KMS-11 (cell line): Measurements from ENCODE around the gene EXOSC6.
"Not testable (repeated sequence)": the region's sequence is repeated elsewhere in the genome, so short reads cannot be mapped to it uniquely, and the experiment has no call there.

Experiments
- H2AFZ ChIP-seq: fragments of 200-600 bp; sonication (generic); 2 replicates; pipeline ENCODE4 v1.6.1; 2016; ENCODE audit warnings: antibody characterized with exemption, mixed run types, low read depth
- H3K27ac ChIP-seq: fragments of 200-600 bp; sonication (generic); 2 replicates; pipeline ENCODE4 v1.6.1; 2016; ENCODE audit warnings: mild to moderate bottlenecking, mixed run types
- H3K27me3 ChIP-seq: fragments of 200-600 bp; sonication (generic); 2 replicates; pipeline ENCODE4 v1.6.1; 2017; ENCODE audit warnings: mild to moderate bottlenecking, low read depth, mixed run types, moderate library complexity; ENCODE audit not compliant: insufficient read depth
- H3K36me3 ChIP-seq: fragments of 200-600 bp; sonication (generic); 2 replicates; pipeline ENCODE4 v1.6.1; 2017; ENCODE audit warnings: mild to moderate bottlenecking, mixed run types; ENCODE audit not compliant: insufficient read depth
- H3K4me1 ChIP-seq: fragments of 200-600 bp; sonication (generic); 2 replicates; pipeline ENCODE4 v1.6.1; 2016; ENCODE audit warnings: mild to moderate bottlenecking, low read depth, mixed run types; ENCODE audit not compliant: poor library complexity, severe bottlenecking
- H3K4me2 ChIP-seq: fragments of 200-600 bp; sonication (generic); 2 replicates; pipeline ENCODE4 v1.7.0; 2016; ENCODE audit warnings: mild to moderate bottlenecking, mixed run types
- H3K4me3 ChIP-seq: fragments of 200-600 bp; sonication (generic); IDR thresholded peaks from 2 replicates; pipeline ENCODE4 v1.6.1; 2017; ENCODE audit warnings: low read depth, low read length, mixed read lengths; ENCODE audit not compliant: insufficient read depth
- H3K79me2 ChIP-seq: fragments of 200-600 bp; sonication (generic); 2 replicates; pipeline ENCODE4 v1.6.1; 2016; ENCODE audit warnings: low read depth, mixed run types; ENCODE audit not compliant: insufficient read depth
- H3K9ac ChIP-seq: fragments of 200-600 bp; sonication (generic); 2 replicates; pipeline ENCODE4 v1.6.1; 2016; ENCODE audit warnings: mild to moderate bottlenecking, mixed run types
- H4K20me1 ChIP-seq: fragments of 200-600 bp; sonication (generic); 2 replicates; pipeline ENCODE4 v1.6.1; 2016; ENCODE audit warnings: mild to moderate bottlenecking, mixed run types; ENCODE audit not compliant: insufficient read depth
- CTCF ChIP-seq: fragments of 200-600 bp; sonication (generic); conservative IDR thresholded peaks from 2 replicates; pipeline ENCODE4 v1.6.1; 2017; ENCODE audit warnings: low read depth, mild to moderate bottlenecking, antibody characterized with exemption, low read length, moderate library complexity, mixed read lengths

EXOSC6 gene

DNA sequence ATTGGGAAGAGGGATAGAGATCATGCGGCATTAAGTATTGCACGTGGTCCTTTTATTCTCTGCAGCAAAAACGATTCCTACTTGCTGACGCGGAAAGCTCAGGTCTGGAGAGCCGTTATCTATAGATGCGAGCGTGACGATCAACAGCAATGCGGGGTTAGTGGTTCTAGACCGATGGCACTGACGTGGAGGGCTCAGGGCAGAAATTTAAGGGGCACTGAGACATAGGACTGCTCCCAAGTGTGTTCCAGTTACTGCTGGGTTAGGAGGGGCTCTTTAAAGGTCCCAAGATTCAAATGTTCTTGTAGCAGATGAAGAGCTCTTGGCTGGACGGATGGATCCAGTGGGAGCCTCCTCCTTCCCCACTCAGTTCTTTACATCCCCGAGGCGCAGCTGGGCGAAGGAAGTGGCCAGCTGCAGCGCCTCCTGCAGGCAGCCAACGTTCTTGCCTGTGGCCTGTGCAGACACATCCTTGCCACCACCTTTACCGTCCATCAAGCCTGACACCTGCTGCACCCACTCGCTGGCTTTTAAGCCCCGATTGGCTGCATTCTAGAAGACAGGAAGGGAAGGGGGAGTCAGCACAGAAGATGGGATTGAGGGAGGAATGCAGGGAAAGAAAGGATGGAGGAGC, 732 bp upstream of the EXOSC6 start:
- peaks cover 55% of the 10 kb centered on the region for H3K4me1 ChIP-seq
- H3K4me3 ChIP-seq = no peak overlapping the region
- no peak overlapping the region for H2AFZ ChIP-seq
- peaks cover 16% of the 10 kb centered on the region for H4K20me1 ChIP-seq
- no peak overlapping the region for H3K27ac ChIP-seq
- TF ChIP-seq CTCF = no peak
- no peaks in the 10 kb centered on the region for H3K27me3 ChIP-seq
- H3K4me2 ChIP-seq = no peak overlapping the region
- H3K36me3 ChIP-seq = no peaks in the 10 kb centered on the region; the same call in 1 of the 2 replicates
- H3K9ac ChIP-seq = no peak overlapping the region
- H3K79me2 ChIP-seq = peaks cover 36% of the 10 kb centered on the region

DNA sequence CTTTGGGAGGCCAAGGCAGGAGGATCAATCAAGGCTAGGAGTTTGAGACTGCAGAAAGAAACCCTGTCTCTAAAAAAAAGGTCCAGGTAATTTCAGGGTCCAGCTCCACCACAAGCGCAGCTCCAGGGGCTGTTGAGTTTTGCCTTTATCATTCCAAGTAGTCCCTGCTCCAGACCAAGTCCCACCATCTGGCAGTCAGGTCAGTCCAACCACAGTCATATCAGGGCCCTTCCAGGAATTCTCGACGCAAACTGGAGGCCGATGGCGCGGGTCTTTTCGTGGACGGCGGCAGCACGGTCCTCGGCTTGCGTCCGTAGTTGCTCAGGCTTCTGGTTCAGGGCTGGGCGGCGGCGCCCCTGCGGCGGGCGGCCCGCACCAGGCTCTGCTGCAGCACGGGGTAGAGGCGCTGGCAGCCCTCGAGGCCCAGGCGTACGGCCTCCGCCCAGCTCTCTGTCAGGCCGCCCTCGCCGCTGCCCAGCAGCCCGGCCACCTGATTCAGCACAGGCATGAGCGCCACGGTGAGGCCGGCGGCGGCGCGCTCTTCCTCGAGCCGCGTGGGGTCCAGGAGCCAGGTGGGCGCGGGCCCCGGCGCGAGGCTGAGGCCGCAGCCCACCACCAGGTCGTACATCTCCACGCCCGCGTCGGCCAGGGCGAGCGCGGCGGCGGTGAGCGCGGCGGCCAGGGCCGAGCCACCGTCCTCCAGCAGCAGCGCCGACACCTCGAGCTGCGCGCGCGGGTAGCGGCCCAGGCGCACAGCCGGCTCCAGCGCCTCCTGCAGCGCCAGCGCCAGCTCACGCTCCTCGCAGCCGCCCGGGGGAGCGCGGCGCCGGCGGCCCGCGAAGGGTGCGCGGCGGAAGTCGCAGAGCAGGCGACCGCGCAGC, 752 bp downstream of the EXOSC6 start:
- Histone ChIP-seq H2AFZ (0 out of 2 replicates have a peak overlapping the region, but pooled peaks have one; percentile 14), H3K9ac (peak overlapping the region; percentile 61; the same call in 1 of the 2 replicates), H3K4me2 (peak overlapping the region; percentile 88), H3K79me2 (peaks cover 39% of the 10 kb centered on the region), H4K20me1 (peaks cover 18% of the 10 kb centered on the region), H3K36me3 (no peaks in the 10 kb centered on the region), H3K4me1 (peaks cover 40% of the 10 kb centered on the region), H3K4me3 (no peak overlapping the region), H3K27ac (peak overlapping the region; percentile 62), H3K27me3 (no peaks in the 10 kb centered on the region)
- no peak for TF ChIP-seq CTCF

DNA sequence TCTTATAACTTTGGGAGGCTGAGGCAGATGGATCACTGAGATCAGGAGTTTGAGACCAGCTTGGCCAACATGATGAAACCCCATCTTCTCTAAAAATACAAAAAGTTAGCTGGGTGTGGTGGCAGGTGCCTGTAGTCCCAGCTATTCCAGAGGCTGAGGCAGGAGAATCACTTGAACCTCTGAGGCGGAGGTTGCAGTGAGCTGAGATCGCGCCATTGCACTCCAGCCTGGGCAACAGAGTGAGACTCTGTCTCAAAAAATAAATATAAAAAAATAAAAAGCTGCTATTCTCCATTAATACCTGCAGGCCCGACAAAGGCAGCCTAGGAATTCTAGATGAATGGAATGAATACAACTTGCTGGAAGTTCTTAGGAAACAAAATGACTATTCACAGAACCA, 2.0 kb downstream of the EXOSC6 start:
- not testable (repeated sequence) for H3K4me3 ChIP-seq, H2AFZ ChIP-seq, H3K27me3 ChIP-seq, H3K36me3 ChIP-seq, H3K9ac ChIP-seq, H3K27ac ChIP-seq
- Histone ChIP-seq H4K20me1 (peaks cover 18% of the 10 kb centered on the region), H3K79me2 (peaks cover 39% of the 10 kb centered on the region), H3K4me1 (peaks cover 27% of the 10 kb centered on the region), H3K4me2 (peak overlapping the region; percentile 88)

GRCh38 chr16:70238773-70239172, 13.0 kb downstream of the EXOSC6 start:
- H4K20me1 ChIP-seq, H3K27ac ChIP-seq, H2AFZ ChIP-seq, H3K36me3 ChIP-seq, H3K4me3 ChIP-seq, H3K27me3 ChIP-seq, H3K4me1 ChIP-seq, H3K4me2 ChIP-seq, H3K9ac ChIP-seq, H3K79me2 ChIP-seq: not testable (repeated sequence)

DNA sequence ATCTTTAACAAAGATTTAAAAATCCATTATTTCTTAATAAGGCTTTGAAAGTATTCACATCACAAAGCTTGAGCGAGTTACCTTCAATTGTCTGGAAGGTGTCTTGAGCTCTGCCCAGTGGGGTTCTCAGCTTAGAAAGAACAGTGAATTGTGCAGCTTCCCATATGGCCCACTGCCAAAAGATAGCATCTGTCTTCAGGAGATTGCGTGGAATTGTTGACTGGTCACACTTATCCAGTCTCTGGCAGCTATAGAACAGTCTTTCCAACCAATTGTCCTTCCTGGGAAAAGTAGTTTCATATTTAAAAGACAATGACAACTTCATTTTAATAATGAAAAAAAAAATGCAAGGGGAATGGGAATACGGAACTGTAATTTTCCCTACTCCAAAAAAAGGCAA, 19.9 kb downstream of the EXOSC6 start:
- H3K4me1 ChIP-seq, H3K9ac ChIP-seq, H4K20me1 ChIP-seq, H3K79me2 ChIP-seq, H3K27me3 ChIP-seq, H3K27ac ChIP-seq, H3K4me3 ChIP-seq, H2AFZ ChIP-seq, H3K36me3 ChIP-seq, H3K4me2 ChIP-seq: not testable (repeated sequence)

GRCh38 chr16:70226024-70226423, 25.7 kb downstream of the EXOSC6 start:
- not testable (repeated sequence) for H3K9ac ChIP-seq, H3K27me3 ChIP-seq, H3K36me3 ChIP-seq, H2AFZ ChIP-seq, H3K27ac ChIP-seq, H3K4me3 ChIP-seq, H4K20me1 ChIP-seq, H3K4me2 ChIP-seq, H3K79me2 ChIP-seq
- peaks cover 12% of the 10 kb centered on the region for H3K4me1 ChIP-seq

GRCh38 chr16:70225430-70225829, 26.3 kb downstream of the EXOSC6 start:
- H3K36me3 ChIP-seq, H4K20me1 ChIP-seq, H3K27ac ChIP-seq, H3K4me3 ChIP-seq, H3K9ac ChIP-seq, H3K27me3 ChIP-seq, H3K4me2 ChIP-seq, H2AFZ ChIP-seq, H3K79me2 ChIP-seq: not testable (repeated sequence)
- H3K4me1 ChIP-seq = peaks cover 12% of the 10 kb centered on the region

GRCh38 chr16:70224645-70225044, 27.1 kb downstream of the EXOSC6 start:
- not testable (repeated sequence) for H3K27ac ChIP-seq, H3K4me3 ChIP-seq, H3K27me3 ChIP-seq, H3K79me2 ChIP-seq, H3K9ac ChIP-seq, H3K4me2 ChIP-seq, H4K20me1 ChIP-seq, H2AFZ ChIP-seq, H3K36me3 ChIP-seq
- peaks cover 12% of the 10 kb centered on the region for H3K4me1 ChIP-seq
